ENCODE measurements around the gene ATG10. TPM values are rescaled to one million over a fixed set of nuclear protein-coding genes. Genes with fewer than 3 reads are reported as not detected.

Gene ATG10
- total RNA-seq, 2 experiments from 2014 or later, result 7.1 to 9.1 TPM

DNA sequence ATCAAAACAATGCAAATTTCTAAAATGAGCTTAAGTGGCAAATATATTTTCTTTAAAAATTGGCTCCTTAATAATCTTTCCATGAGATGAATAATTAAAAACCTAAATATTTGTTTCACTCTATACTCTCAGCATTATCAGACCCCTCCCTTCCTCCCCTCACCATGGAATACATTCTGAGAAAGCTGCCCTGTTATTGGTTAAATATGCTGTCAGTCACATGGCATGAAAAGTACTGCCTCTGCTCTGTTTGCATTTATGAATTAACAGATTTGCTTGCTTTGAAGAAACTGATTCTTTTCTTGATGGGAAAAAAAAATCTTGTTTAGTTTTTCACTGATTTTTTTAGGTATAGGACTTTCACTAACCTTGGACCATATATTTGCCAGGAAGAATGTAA lies 323.3 kb downstream of the ATG10 start:
- ChIA-PET CTCF (no interaction called here), POLR2A (no interaction called here)

- POLR2A ChIA-PET, result no interaction called here
- CTCF ChIA-PET, result no interaction called here
Measured at GRCh38 chr5:82295959-82296531, 324.2 kb downstream of the ATG10 start.

DNA sequence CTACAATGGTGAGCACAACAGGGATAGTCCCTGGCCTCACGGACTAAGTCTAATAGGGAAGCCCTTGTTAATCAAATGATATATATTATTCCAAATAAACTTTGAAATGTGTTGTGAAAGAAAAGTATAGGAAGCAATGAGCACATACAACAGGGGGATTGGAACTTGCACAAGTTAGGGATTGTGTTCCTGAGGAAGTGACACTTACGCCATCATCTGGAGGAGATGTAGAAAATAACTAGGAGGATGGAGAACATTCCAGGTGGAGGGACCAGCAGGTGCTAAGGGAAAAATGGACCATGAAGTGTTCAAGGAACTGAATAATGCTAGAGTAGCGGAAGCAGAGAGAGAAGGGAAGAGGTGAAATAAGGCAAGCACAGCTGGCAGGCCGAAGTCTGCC lies 325.1 kb downstream of the ATG10 start:
- POLR2A ChIA-PET, result no interaction called here
- CTCF ChIA-PET, result no interaction called here

DNA sequence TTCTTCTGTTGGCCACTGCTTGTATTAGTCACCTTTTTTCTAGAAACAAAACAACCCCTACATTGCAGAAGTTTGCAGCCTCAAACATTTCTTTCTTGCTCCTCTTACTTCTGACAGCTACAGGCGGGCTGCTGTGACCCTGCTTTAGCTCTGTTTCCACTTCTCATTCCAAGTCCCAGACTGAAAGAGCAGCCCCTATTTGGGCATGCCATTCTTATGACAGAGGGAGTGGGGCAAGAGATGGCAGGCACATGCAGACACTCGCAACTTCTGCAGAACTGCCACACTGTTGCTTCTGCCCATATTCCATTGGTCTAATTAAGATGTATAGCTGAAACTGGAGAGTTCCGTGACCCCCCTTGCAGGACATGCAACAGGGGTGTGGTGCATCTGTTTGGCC lies 325.9 kb downstream of the ATG10 start:
- ChIA-PET POLR2A (no interaction called here), CTCF (no interaction called here)

DNA sequence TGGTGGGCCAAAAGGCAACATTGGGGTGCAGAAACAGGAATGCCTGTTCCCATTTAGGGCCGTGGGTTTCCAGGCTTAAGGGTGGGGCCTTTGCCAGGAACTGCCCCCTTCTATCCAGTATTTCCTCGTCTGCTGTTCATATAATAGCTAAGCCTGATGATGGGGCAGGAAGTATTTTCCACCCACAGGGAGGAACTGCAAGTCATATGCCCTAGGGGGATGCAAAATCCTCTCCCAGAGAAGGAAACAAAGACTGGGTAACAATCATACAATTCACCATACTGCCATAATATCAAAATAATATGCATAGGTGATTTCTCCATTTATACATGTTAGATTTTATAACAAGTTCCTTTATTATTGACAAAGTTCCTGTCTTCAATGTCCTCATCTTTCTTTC lies 326.8 kb downstream of the ATG10 start:
- ChIA-PET POLR2A (no interaction called here), CTCF (no interaction called here)

DNA sequence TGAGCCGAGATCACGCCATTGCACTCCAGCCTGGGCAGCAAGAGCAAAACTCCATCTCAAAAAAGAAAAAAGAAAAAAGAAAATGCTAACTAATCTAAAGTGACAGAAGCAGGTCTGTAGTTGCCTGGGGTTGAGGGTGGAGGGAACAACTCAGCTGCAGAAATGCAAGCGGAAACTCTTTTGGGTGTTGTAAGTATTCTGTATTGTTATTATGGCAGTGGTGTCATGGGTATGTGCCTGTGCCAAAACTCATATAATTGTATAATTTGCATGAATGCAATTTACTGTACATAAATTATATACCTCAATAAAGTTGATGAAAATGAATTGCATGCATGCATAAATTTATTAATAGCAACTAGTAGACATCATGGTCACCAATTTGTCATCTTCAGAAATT lies 329.4 kb downstream of the ATG10 start:
- CTCF ChIA-PET, result no interaction called here
- POLR2A ChIA-PET, result no interaction called here

Other genes starting within 250 kb of the ATG10 start
- 1 to 10 TPM; 7.0 to 9.7 TPM for gene SSBP2, start 220.9 kb upstream of the ATG10 start, total RNA-seq